Heart left ventricle (tissue), 16 donors: ENCODE data around the gene R3HDML. TPM values are rescaled to one million over a fixed set of nuclear protein-coding genes. Genes with fewer than 3 reads are reported as not detected.

Experiments used
- ATAC-seq, 4 donors: fragments of 200-7000 bp; cut with Tn5 transposase; one replicate each; pipeline ENCODE4 v1.9.1; 2020 to 2022; ENCODE audit warnings: moderate library complexity in 4 of 4, mild to moderate bottlenecking in 3 of 4, moderate number of reproducible peaks in 1 of 4
- DNase-seq, 5 donors: peaks; one replicate each; pipeline ENCODE4 v3.0.0-alpha.2; 2020
- H3K27ac ChIP-seq, 12 donors: fragments of 200-600 bp; sonication (generic) in 4 of 12; one replicate each; pipeline versions ENCODE4 v1.5.0 to v1.8.0; 2016 to 2022; ENCODE audit warnings: mild to moderate bottlenecking in 2 of 12
- H3K27me3 ChIP-seq, 9 donors: fragments of 200-600 bp; sonication (generic) in 2 of 9; one replicate each; pipeline versions ENCODE4 v1.5.1 to v1.8.0; 2016 to 2022; ENCODE audit warnings: mild to moderate bottlenecking in 3 of 9
- H3K36me3 ChIP-seq, 9 donors: fragments of 200-600 bp; sonication (generic) in 2 of 9; one replicate each; pipeline versions ENCODE4 v1.5.0 to v1.8.0; 2018 to 2022; ENCODE audit warnings: mild to moderate bottlenecking in 2 of 9
- H3K4me1 ChIP-seq, 12 donors: fragments of 200-600 bp; sonication (generic) in 4 of 12; one replicate each; pipeline versions ENCODE4 v1.5.0 to v1.8.0; 2016 to 2022; ENCODE audit warnings: mild to moderate bottlenecking in 3 of 12
- H3K4me3 ChIP-seq, 12 donors: fragments of 200-600 bp; sonication (generic) in 4 of 12; one replicate each; pipeline versions ENCODE4 v1.5.0 to v1.8.0; 2017 to 2022; ENCODE audit warnings: mild to moderate bottlenecking in 9 of 12, moderate library complexity in 4 of 12
- H3K9me3 ChIP-seq, 12 donors: fragments of 200-600 bp; sonication (generic) in 4 of 12; one replicate each; pipeline versions ENCODE4 v1.5.0 to v1.8.0; 2016 to 2022; ENCODE audit warnings: mild to moderate bottlenecking in 1 of 12
- POLR2A ChIP-seq, 2 donors: fragments of 450-650 bp; IDR thresholded peaks; one replicate each; pipeline ENCODE4 v1.6.1; 2017; ENCODE audit warnings: antibody characterized with exemption in 2 of 2, mild to moderate bottlenecking in 2 of 2, moderate library complexity in 2 of 2
- WGBS, 4 donors: extraction: QIAGEN DNeasy Blood & Tissue Kit in 2 of 4; methylation state at CpG; one replicate each; pipeline versions ENCODE4 v1.1.5 to v1.1.7; 2013 to 2018; 5-methylcytosine and 5-hydroxymethylcytosine counted together
- intact Hi-C, 10 donors: fragments of 100-400 bp; cut with DNase I; formaldehyde crosslinking; loops; one replicate each; pipeline versions ENCODE4 v1.11.1 to v1.14.2; 2022
- polyA plus RNA-seq, 2 donors: library from polyadenylated mRNA; stranded (reverse); fragments of 200-250 nt; gene quantifications; one replicate each; pipeline ENCODE4 v1.2.3, GENCODE V29; 2013
- total RNA-seq, 9 donors: library from RNA; depleted of rRNA in 2 of 9; stranded (reverse); fragments of >200 nt in 2 of 9; fragmentation: NEBNext Ultra II Directional in 3 of 9; extraction: Animal tissue kit (Norgen Biotek cat#: 25700) in 3 of 9; gene quantifications; one replicate each; pipeline versions ENCODE4 v1.1.0 to v1.2.4, GENCODE V29; 2016 to 2023
- TF ChIP-seq, protein P1 (sequence below), 12 donors: fragments of 200-600 bp; sonication (generic) in 4 of 12; IDR thresholded peaks; one replicate each; pipeline versions ENCODE4 v1.5.0 to v1.8.0; 2018 to 2022; ENCODE audit warnings: antibody characterized with exemption in 12 of 12, mild to moderate bottlenecking in 5 of 12
- donor health status: ischemic (EF 13 %, LVEDD 7.1; RV severe dilation, severe dysfunction).
- donor health status: healthy with polysubstance abuse.
- donor health status: DM: no; HTN: yes; CAD: no.
- donor health status: DM: no; HTN: no; CAD: no.
- donor health status: ischemic (EF 25% LVEDD 6.9; RV normal size, moderate dysfunction).
- donor health status: ischemic (EF 25% LVEDD 5.7; RV mildly dilated, moderate dysfunction).
- donor health status: healthy.
- donor health status: DM: yes; HTN: yes; CAD: no.
- donor health status: ischemic (EF 35%, LVEDD 5.7; RV mildly dilated, moderate dysfunction).
- donor health status: nonischemic (EF 11% LVEDD 7.7; RV severe dilation, severe dysfunction).
- donor health status: DM: yes; HTN: yes; CAD: no.
- donor health status: PGD.
- donor health status: ischemic (EF 29% LVEDD 5.4; RV normal size, mild dysfunction).
- donor health status: nonischemic (EF 23%, LVEDD 6.1; RV moderate dilation, normal function).

Gene R3HDML
- total and polyA plus RNA-seq, 11 donors, result not detected

DNA sequence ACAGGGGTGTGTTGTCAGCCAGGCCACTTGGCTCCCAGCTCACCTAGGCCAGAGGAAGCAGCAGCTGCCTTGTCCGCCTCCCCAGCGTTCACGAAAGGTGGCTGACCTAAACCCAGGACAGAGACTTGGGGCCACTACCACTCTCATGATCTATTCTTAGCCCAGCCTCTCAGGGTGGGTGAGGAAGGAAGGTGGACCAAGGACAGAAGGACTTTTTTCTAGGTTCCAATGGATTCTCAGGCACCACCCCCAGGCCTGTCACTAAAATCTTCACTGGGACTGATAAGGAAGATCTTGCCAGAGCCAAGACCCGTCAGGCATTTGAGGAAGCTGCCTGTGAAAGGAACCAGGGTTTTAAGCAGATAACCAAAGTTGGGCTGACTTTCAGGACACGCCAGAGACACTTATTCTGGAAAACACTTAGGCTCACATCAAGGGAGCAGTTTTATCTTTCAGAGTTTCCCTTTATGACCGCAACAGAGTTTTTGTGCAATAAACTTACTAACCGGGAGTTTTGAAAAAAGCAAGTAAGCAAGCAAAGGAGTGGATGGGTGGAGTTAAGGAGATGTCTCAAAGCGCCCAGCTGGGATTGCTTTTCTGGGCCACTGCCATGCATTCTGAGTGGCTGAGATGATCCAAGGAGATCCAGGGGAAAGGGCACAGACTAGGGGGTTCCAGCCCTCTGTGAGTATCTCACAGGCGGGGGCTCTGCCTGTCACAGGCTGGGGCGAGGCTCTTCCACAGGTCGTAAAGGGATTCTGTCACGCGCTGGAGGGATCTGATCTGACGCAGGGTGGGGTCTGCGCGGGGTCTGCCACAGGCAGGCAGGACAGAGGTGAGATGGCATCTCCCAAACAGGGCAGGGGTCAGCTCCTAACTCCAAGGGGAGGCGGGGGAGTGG, 26.8 kb upstream of the R3HDML start:
- H3K27me3 ChIP-seq, result no peaks in the 10 kb centered on the region
- H3K4me3 ChIP-seq, result peak overlapping the region; percentile 62 to 98 (median 81)
- WGBS, 4 donors, result 6 to 10% (median 8%) methylated on average over 11 to 17 of the region's 17 CpGs
- TF ChIP-seq, protein P1, sequence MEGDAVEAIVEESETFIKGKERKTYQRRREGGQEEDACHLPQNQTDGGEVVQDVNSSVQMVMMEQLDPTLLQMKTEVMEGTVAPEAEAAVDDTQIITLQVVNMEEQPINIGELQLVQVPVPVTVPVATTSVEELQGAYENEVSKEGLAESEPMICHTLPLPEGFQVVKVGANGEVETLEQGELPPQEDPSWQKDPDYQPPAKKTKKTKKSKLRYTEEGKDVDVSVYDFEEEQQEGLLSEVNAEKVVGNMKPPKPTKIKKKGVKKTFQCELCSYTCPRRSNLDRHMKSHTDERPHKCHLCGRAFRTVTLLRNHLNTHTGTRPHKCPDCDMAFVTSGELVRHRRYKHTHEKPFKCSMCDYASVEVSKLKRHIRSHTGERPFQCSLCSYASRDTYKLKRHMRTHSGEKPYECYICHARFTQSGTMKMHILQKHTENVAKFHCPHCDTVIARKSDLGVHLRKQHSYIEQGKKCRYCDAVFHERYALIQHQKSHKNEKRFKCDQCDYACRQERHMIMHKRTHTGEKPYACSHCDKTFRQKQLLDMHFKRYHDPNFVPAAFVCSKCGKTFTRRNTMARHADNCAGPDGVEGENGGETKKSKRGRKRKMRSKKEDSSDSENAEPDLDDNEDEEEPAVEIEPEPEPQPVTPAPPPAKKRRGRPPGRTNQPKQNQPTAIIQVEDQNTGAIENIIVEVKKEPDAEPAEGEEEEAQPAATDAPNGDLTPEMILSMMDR (IDR thresholded peaks at IDR 0.05), result no peak
- peak overlapping the region; percentile 66 to 95 (median 88) for H3K27ac ChIP-seq
- H3K36me3 ChIP-seq, result peaks cover 0 to 15% (median 5%) of the 10 kb centered on the region in 9 donors
- ATAC-seq (peak; percentile 63 to 74 (median 71)), DNase-seq (peak in 4 of 5 donors; percentile 39 to 80 (median 65))
- H3K4me1 ChIP-seq, result peaks cover 0 to 56% (median 17%) of the 10 kb centered on the region in 12 donors
- H3K9me3 ChIP-seq, result no peaks in the 10 kb centered on the region
- intact Hi-C loops, result loop anchor here in 8 of 10 donors (2.0 to 10.0 kb wide), 11 partner anchors 75 to 305 kb away; no protein-coding TSS in a partner anchor

DNA sequence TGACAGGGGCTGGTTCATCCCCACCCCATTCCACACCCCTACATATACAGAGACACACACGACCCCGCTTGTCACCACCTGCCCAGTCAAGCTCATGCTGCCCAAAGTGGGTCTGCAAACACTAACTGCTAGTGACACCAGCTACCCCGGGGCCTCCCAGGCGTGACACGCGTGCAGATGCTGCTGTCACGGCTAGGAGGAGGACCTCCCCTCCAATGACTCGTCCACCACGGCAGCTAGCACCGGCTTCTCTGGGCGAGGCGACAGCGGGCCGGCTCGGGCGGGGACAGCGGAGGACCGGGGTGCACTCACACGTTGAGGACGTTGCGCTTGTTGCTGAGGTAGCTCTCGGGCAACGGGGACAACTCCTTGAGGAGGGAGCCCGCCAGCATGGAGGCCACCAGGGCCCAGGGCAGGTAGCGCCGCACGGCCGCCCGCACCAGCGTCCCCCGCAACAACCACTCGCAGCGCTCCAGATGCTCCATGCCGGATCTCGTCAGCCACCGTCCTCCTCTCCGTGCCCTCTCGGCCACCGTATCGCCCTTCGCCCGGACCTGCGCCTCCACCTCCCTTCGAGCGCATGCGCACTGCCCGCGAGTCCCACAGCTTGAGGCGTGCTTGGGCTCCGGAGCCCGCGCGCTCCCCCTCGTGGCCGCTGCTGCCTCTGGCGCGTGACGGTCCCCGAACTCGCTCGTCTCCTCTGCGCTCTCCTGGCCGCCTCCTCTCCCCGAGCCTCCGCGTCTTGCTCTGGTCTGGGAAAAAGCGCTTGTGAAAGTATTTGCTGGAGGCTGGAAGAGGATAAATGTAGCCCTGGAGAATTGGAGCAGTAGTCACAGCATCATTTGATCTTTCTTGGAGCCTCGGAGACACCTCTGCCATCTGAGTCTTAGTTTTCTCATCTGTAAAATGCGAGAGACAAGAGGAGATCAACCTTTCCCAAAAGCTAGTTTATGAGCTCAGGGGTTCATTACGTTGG, 25.9 kb upstream of the R3HDML start, which contains the start of gene FITM2:
TSS of gene FITM2 (minus strand) at position 539 of the 976 bp plus-strand sequence. CDS start at position 485, 54 bp downstream.
- peak within 1 kb of the TSS; percentile 62 to 98 (median 81) for H3K4me3 ChIP-seq
- 2 to 4% (median 2%) methylated on average over 32 to 70 of the region's 70 CpGs for WGBS, 4 donors
- H3K9me3 ChIP-seq, result no peaks in the 10 kb centered on the region
- intact Hi-C loops, result loop anchor here (1.0 to 10.0 kb wide), 12 partner anchors 74 to 304 kb away; no protein-coding TSS in a partner anchor
- peaks cover 0 to 12% (median 5%) of the 10 kb centered on the region in 9 donors for H3K36me3 ChIP-seq
- DNase-seq, result peak; percentile 98 to 100 (median 99)
- H3K27ac ChIP-seq, result peak within 1 kb of the TSS; percentile 66 to 95 (median 88)
- H3K27me3 ChIP-seq, result no peaks in the 10 kb centered on the region
- peaks cover 0 to 47% (median 17%) of the 10 kb centered on the region in 12 donors for H3K4me1 ChIP-seq
- ATAC-seq, result peak; percentile 72 to 90 (median 88)
- TF ChIP-seq POLR2A (IDR thresholded peaks at IDR 0.05), result peak in 1 of 2 donors; percentile 80
- TF ChIP-seq, protein P1 (IDR thresholded peaks at IDR 0.05), result peak; percentile 92 to 98 (median 96)

DNA sequence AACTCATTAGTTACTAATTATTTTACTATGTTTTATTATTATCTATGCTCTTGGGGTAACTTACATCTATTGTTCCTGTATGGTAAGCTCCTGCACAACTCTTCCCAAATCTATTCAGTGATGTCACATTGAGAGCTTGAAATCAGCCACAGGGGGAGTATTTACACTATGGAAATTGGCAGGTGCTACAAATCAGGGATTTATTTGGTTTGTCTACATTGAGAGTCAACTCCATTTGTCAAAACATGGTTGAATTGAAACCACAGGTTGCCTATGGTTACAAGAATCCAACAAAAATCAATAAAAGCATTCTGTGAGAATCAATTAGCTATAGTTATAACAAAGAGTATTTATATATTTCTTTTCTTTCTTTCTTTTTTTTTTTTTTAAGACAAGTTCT, 22.0 kb upstream of the R3HDML start:
- Histone ChIP-seq H3K9me3 (no peaks in the 10 kb centered on the region), H3K4me1 (peaks cover 0 to 13% (median 5%) of the 10 kb centered on the region in 12 donors), H3K27me3 (peaks cover 0 to 4% (median 0%) of the 10 kb centered on the region in 9 donors), H3K4me3 (no peak overlapping the region), H3K27ac (no peak overlapping the region), H3K36me3 (no peaks in the 10 kb centered on the region)
- ATAC-seq, result no peak
- TF ChIP-seq POLR2A (IDR thresholded peaks at IDR 0.05), result no peak
- TF ChIP-seq, protein P1 (IDR thresholded peaks at IDR 0.05), result no peak
- DNase-seq, result no peak
- intact Hi-C loops, result loop anchor here in 7 of 10 donors (5.0 to 10.0 kb wide), 7 partner anchors 67 to 300 kb away; no protein-coding TSS in a partner anchor
